GM19025 (cell line): ENCODE results near the gene VEGFB.
"Not testable (repeated sequence)": the region's sequence is repeated elsewhere in the genome, so short reads cannot be mapped to it uniquely, and the experiment has no call there.

Source experiments
- ATAC-seq: cut with Tn5 transposase; IDR thresholded peaks from one replicate; pipeline ENCODE4 v1.9.1; 2021; ENCODE audit warnings: mild to moderate bottlenecking, low read depth, moderate library complexity; ENCODE audit not compliant: unreplicated experiment

Gene VEGFB

GRCh38 chr11:64245401-64245796 is 11.0 kb downstream of the VEGFB start:
- ATAC-seq: no peak

- no peak for ATAC-seq
Measured at GRCh38 chr11:64245797-64246620, 11.6 kb downstream of the VEGFB start.

GRCh38 chr11:64246621-64246870 is 12.2 kb downstream of the VEGFB start:
- not testable (repeated sequence) for ATAC-seq

DNA sequence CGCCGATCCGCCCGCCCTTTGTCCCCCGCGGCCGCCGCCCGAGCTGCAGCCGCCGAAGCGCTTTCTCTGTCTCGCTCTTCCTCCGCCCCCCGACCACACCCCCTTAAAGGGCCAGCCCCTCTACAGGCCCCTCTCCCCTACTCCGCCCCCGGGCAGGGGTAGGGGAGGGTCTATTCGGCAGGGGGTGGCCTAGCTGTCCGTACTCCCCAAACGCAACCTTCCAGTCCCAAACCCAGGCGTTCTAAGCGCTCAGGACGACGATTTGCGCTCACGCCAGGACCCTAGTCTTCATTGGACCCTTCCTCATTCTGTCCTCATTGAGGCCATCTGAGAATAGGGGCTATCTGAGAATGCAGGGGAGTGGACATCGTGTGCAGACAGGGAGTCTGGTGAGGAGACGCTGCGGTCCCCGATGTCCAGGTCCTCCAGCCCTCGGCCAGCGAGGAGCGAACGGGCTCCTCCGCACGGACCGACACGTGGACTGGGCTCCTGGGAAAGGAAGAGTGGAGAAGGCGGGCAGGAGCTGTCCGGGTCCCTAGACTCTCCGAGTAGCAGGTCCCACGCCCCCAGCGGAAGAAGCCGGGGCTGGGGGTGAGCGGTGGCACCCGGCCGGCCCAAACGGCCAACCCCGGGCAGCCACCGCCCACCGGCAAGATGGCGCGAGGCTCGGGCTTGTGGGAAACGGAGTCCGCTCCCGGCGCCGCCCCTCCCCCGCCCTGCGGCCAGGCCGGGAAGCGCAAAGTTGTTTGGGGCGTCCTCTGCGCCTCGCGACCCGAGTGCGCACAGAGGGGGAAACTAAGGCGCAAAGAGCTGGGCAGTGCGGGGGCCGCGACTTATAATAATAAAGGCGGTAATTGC is 12.7 kb downstream of the VEGFB start, which contains the start of gene PPP1R14B:
PPP1R14B (minus strand) TSS at position 73 of the 858 bp plus-strand sequence. CDS start 270 bp downstream, outside the sequence.
- no peak for ATAC-seq

GRCh38 chr11:64247729-64248531 is 13.5 kb downstream of the VEGFB start:
- no peak for ATAC-seq

GRCh38 chr11:64248578-64248977 is 14.2 kb downstream of the VEGFB start:
- no peak for ATAC-seq

DNA sequence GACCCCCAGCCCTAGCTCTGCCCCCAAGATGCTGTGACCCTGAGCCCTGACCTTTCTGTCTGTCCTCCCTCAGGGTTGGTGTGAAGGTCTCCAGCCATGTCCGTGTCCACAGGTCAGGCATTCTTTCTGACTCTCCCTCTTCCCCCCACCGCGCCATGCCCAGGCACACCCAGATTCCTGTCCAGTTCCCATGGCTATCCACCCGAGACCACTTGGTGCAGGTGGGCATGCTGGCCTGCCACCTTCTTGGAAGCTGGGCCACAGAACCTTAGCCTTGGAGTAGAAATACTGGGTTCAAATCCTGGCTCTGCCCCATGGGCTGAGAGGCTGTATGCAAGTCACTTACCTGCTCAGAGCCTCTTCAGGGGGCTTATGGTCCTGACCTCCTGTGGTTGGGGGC is 14.7 kb downstream of the VEGFB start:
- no peak for ATAC-seq

GRCh38 chr11:64249563-64250414 is 15.4 kb downstream of the VEGFB start:
- ATAC-seq: no peak

GRCh38 chr11:64250415-64251015 is 16.1 kb downstream of the VEGFB start:
- no peak for ATAC-seq

DNA sequence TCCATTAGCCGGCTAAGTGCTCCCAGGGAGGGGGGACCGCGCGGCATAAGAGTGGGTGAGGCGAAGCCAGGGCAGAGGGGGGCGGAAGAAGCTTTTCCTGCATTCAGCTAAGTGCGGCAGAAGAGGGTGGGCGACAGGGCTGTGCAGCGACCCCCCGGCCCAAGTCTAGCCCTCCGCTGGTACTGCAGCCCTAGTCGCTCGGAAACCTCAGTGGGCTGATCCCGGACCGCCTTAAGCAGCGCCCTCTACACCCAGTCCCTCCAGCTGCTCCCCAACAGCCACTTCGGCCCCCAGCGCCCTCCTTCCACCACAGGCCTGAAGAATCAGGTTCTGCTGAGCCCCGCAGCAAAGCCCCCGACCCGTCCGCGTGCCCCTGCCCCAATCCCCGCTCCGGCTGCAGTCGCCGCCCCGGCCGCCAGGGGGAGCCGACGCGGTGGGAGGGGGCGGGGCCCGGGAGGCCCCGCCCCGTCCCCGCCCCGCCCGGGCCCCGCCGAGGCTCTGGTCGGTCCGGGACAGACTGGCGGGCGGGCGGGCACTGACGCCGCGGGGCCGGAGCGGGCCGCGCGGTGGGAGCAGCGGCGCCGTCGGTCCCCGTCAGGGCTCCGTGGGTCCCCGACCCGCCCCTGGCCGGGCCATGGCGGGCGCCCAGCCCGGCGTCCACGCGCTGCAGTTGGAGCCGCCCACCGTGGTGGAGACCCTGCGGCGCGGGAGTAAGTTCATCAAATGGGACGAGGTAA is 16.8 kb downstream of the VEGFB start, which contains the start of gene PLCB3:
PLCB3 (plus strand) TSS at position 515 of the 737 bp plus-strand sequence; CDS start at position 635, 120 bp downstream.
- ATAC-seq: peak; percentile 50

GRCh38 chr11:64251753-64252002 is 17.3 kb downstream of the VEGFB start:
- no peak for ATAC-seq

DNA sequence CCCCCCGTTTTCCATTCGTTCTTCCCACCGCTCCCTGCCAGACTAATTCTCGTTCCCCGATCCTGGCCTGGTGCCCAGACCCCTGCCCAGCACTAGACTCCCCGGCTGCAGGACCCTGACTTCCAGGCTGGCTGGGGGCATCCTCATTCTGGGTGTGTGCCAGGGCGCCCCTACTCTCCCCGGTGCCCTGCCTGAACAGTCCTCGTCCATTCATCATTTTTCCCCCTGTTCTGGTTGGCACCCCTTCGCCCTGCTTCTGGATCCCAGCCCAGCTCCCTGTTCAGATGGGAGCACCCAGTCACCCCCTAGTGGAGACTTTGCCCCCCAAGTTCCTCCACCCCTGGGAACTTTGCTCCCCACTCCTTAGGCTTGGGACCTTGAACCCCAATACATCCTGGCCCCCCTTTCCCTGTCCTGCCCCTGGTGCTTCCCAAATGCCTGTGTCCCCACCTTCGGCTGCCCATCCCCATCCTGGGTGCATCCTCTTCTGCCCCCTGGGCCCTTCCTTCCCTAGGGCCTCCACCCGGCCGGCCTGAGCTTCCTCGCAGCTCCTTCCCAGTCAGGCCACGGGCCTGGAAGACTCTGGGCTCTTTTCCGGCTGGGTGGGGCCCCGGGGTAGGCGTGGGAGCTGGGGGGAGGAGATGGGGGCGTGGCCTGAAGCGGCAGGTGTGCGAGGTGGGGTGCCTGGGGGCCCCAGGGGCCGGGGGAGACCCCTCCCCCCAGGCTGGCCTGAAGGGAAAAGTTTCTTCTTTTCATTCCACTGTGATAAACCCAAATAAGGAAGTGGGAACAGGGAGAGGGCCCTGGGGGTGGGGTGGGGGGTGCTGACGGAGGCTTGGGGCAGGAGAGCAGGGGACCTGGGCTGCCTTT is 17.9 kb downstream of the VEGFB start:
- ATAC-seq: no peak

GRCh38 chr11:64253043-64253442 is 18.7 kb downstream of the VEGFB start:
- ATAC-seq: no peak

- no peak for ATAC-seq
Measured at GRCh38 chr11:64253481-64253880, 19.1 kb downstream of the VEGFB start.

DNA sequence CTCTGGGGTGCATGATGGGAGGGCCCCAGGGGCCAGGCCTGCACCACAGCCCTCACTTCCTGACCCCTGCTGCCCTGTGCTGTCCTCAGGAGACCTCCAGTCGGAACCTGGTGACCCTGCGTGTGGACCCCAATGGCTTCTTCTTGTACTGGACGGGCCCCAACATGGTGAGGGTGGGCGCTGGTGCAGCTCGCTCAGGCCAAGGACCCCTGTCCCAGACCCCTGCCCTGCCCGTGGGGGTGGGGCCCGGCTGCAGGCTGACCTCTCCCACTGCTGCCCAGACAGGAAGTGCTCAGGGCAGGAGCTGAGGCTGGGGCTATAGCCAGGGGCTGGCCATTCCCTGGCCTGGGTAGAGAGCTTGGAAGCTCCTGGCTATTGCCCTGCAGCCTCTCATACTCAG is 19.9 kb downstream of the VEGFB start:
- ATAC-seq: no peak

DNA sequence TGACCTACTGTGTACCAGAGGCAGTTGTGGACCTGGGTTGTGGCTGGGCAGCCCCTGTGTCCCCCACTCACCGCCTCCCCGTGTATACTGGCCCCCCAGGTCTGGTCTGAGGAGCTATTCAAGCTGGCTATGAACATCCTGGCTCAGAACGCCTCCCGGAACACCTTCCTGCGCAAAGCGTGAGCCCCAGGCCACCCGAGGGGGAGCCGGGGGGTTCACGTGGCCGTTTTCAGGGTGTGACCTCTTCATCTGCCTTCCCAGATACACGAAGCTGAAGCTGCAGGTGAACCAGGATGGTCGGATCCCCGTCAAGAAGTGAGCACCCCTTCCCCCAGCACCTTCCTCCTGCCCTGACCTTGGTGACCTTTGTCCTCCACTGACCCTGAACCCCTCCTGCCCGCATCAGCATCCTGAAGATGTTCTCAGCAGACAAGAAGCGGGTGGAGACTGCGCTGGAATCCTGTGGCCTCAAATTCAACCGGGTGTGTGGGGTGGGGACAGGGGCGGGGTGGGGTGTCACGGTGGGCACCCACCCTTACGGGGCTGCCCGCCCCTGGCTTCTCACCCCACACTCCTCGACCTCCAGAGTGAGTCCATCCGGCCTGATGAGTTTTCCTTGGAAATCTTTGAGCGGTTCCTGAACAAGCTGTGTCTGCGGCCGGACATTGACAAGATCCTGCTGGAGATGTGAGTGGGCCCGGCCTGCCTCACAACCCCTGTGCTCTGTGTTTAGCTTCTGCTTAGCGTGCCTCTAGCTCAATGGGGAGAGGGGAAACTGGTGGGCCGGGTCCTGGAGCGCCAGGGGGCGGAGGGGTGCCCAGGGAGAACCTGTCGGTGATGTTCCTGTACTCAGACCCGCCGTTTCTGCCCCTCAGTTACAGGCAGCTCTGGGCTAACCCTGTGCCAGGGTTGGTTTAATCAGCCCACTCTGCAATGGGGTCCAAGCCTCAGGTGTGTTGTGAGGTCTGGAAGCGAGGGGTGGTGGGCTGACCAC is 21.0 kb downstream of the VEGFB start:
- no peak for ATAC-seq

GRCh38 chr11:64256300-64256699 is 21.9 kb downstream of the VEGFB start:
- no peak for ATAC-seq
